OCI-LY7 (cell line): Measurements from ENCODE around the gene TRIO.

ENCODE experiments used
- EZH2phosphoT487 ChIP-seq: fragments of 200-600 bp; sonication (generic); IDR thresholded peaks from 2 replicates; pipeline ENCODE4 v1.6.1; 2018; ENCODE audit warnings: low read depth, borderline replicate concordance, mild to moderate bottlenecking, mixed run types, antibody characterized with exemption, low read length, moderate library complexity, mixed read lengths
- TF ChIP-seq, protein P1 (sequence below): fragments of 200-600 bp; sonication (generic); conservative IDR thresholded peaks from 2 replicates; pipeline ENCODE4 v1.5.1; 2014; ENCODE audit warnings: mild to moderate bottlenecking, antibody characterized with exemption, low read length, moderate library complexity, mixed read lengths

DNA sequence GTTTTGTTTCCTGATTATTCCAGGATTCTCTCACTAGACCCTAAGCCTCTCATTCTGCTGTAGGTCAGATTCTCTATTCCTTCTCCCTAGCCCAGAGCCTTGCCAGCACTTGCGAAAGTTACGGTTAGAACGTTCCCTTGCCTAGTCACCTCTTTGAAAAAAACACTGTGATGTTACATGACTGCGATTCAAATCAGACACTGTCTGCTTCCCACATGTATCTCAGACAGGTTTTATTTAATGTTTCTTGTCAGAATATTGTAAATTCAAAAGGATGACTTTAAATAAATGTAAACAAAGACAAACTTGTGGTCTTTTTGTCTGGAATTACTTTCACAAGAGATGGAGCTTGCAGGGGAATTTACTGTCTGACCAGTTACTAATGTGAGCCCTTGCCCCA is 322.0 kb downstream of the TRIO start:
- no peak for TF ChIP-seq EZH2phosphoT487
- TF ChIP-seq, protein P1, sequence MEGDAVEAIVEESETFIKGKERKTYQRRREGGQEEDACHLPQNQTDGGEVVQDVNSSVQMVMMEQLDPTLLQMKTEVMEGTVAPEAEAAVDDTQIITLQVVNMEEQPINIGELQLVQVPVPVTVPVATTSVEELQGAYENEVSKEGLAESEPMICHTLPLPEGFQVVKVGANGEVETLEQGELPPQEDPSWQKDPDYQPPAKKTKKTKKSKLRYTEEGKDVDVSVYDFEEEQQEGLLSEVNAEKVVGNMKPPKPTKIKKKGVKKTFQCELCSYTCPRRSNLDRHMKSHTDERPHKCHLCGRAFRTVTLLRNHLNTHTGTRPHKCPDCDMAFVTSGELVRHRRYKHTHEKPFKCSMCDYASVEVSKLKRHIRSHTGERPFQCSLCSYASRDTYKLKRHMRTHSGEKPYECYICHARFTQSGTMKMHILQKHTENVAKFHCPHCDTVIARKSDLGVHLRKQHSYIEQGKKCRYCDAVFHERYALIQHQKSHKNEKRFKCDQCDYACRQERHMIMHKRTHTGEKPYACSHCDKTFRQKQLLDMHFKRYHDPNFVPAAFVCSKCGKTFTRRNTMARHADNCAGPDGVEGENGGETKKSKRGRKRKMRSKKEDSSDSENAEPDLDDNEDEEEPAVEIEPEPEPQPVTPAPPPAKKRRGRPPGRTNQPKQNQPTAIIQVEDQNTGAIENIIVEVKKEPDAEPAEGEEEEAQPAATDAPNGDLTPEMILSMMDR, result no peak
